Lower leg skin (tissue), 4 donors: ENCODE data around the gene SFXN4. TPM values are rescaled to one million over a fixed set of nuclear protein-coding genes. Genes with fewer than 3 reads are reported as not detected.
"Not testable (repeated sequence)": the region's sequence is repeated elsewhere in the genome, so short reads cannot be mapped to it uniquely, and the experiment has no call there.

Experiments used
- DNase-seq, 2 donors: peaks; one replicate each; pipeline ENCODE4 v3.0.0-alpha.2; 2019; ENCODE audit warnings: low spot score in 2 of 2
- H3K4me3 ChIP-seq: fragments of 200-600 bp; sonication (generic); 2 replicates; pipeline ENCODE4 v1.5.1; 2017; ENCODE audit warnings: mild to moderate bottlenecking, low read depth; ENCODE audit not compliant: poor library complexity, severe bottlenecking
- POLR2A ChIP-seq, 2 donors: fragments of 450-650 bp; IDR thresholded peaks; one replicate each; pipeline ENCODE4 v1.6.1; 2016 to 2017; ENCODE audit warnings: antibody characterized with exemption in 2 of 2, mild to moderate bottlenecking in 1 of 2, moderate library complexity in 1 of 2
- WGBS, 2 donors: methylation state at CpG; one replicate each; pipeline ENCODE4 v1.1.5; 2018; 5-methylcytosine and 5-hydroxymethylcytosine counted together
- intact Hi-C: fragments of 100-400 bp; cut with DNase I; formaldehyde crosslinking; loops from one replicate; pipeline ENCODE4 v1.15.0; 2023; ENCODE audit warnings: low total_unique reads
- total RNA-seq, 4 donors: library from RNA; depleted of rRNA; stranded (reverse); fragments of >200 nt; gene quantifications; one replicate each; pipeline ENCODE4 v1.1.0, GENCODE V29; 2016
- TF ChIP-seq, protein P1 (sequence below), 3 donors: fragments of 450-650 bp; IDR thresholded peaks; one replicate each; pipeline ENCODE4 v1.5.1; 2016; ENCODE audit warnings: antibody characterized with exemption in 3 of 3, mild to moderate bottlenecking in 3 of 3, moderate library complexity in 2 of 3

Gene SFXN4
- total RNA-seq, 4 donors from 2014 or later: 9.1 to 22.7 (median 16.0) TPM

GRCh38 chr10:119149157-119149556 is 16.4 kb downstream of the SFXN4 start:
- WGBS, 2 donors: 96 to 97% methylated on average over 8 of the region's 8 CpGs
- intact Hi-C loops: no loop called here
- TF ChIP-seq, protein P1, sequence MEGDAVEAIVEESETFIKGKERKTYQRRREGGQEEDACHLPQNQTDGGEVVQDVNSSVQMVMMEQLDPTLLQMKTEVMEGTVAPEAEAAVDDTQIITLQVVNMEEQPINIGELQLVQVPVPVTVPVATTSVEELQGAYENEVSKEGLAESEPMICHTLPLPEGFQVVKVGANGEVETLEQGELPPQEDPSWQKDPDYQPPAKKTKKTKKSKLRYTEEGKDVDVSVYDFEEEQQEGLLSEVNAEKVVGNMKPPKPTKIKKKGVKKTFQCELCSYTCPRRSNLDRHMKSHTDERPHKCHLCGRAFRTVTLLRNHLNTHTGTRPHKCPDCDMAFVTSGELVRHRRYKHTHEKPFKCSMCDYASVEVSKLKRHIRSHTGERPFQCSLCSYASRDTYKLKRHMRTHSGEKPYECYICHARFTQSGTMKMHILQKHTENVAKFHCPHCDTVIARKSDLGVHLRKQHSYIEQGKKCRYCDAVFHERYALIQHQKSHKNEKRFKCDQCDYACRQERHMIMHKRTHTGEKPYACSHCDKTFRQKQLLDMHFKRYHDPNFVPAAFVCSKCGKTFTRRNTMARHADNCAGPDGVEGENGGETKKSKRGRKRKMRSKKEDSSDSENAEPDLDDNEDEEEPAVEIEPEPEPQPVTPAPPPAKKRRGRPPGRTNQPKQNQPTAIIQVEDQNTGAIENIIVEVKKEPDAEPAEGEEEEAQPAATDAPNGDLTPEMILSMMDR (IDR thresholded peaks at IDR 0.05): no peak
- no peak for TF ChIP-seq POLR2A (IDR thresholded peaks at IDR 0.05)
- DNase-seq: peak in 1 of 2 donors; percentile 34
- no peak overlapping the region for H3K4me3 ChIP-seq

DNA sequence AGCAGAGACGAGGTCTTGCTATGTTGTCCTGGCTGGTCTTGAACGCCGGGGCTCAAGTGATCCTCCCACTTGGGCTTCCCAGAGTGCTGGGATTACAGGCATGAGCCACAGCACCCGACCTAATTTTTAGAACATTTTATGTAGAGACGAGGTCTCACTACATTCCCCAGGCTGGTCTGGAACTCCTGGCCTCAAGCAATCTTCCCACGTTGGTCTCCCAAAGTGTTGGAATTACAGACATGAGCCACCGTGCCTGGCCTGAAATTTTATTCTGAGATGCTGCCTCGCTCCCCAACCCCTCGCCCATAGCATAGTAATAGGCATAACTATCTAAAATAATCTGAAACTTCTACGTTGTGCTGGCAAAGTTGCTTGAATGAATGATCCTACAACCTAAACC is 21.9 kb downstream of the SFXN4 start:
- TF ChIP-seq, protein P1 (IDR thresholded peaks at IDR 0.05): no peak
- no peak for TF ChIP-seq POLR2A (IDR thresholded peaks at IDR 0.05)
- intact Hi-C loops: no loop called here

DNA sequence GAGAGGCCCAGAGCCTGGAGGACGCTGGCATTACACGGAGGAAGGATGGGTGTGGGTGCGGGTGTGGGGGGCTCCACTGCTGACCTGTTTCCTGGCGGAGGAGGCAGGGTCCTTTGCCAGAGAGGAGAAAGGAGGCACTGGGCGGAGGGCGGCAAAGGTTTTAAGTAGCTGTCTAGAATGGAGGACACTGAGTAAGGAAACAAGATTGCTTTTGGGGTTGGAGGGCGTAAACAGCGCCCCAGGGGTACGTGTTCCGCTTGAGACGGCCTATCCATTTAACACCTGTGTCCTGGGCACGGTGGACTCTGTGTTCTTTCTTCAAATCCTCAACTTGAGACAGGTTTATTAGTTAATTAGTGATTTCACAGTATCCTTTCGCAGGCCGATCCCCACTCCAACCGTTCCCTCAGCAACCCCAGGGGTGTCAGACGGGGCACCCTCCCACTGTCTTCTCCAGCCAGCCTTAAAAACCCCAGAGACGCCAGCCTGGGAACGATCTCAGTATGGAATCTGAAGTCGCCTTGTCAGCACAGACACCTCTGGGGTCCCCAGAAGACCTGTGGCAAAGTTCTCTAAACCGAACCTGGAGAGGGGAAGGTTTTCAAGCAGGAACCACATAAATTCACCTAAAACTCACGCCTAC is 24.8 kb downstream of the SFXN4 start:
- 88 to 92% methylated on average over 21 of the region's 21 CpGs for WGBS, 2 donors
- intact Hi-C loops: no loop called here
- H3K4me3 ChIP-seq: no peak overlapping the region
- DNase-seq: no peak
- no peak for TF ChIP-seq POLR2A (IDR thresholded peaks at IDR 0.05)
- TF ChIP-seq, protein P1 (IDR thresholded peaks at IDR 0.05): no peak

More for the DNA sequence above, 21.9 kb downstream of the SFXN4 start:
- 92 to 96% methylated on average over 9 to 10 of the region's 10 CpGs for WGBS, 2 donors
- H3K4me3 ChIP-seq: no peak overlapping the region
- peak in 1 of 2 donors; percentile 23 for DNase-seq

DNA sequence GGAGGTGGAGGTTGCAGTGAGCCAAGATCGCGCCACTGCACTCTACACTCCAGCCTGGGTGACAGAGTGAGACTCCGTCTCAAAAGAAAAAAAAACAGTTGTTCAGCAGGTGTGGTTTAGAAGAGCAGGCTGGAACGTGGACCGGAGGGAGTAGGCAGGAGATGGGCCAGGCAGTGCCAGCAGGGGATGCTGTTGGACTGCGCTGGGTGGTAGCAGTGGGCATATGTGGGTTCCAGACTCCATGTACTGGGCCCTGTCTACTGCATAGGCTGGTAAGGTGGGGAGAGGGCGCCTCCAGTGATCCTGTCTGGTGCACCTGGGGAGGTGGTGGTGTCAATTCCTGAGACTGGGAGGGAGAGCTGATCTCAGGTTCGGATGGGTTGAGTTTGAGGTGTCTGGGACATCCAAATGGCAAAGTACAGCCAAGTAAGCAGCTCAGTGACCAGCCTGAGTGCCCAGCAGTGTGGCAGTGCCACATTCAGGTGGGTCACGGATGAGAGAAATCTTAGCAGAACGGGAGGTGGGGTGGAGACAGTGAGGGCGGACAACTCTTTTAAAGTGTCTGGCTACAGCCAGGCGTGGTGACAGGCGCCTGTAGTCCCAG is 25.9 kb downstream of the SFXN4 start:
- no peak for TF ChIP-seq POLR2A (IDR thresholded peaks at IDR 0.05)
- TF ChIP-seq, protein P1 (IDR thresholded peaks at IDR 0.05): no peak
- no peak for DNase-seq
- WGBS, 2 donors: 79 to 81% methylated on average over 13 of the region's 13 CpGs
- H3K4me3 ChIP-seq: no peak overlapping the region
- intact Hi-C loops: no loop called here

- no peak overlapping the region for H3K4me3 ChIP-seq
- WGBS, 2 donors: 93 to 94% methylated on average over 16 of the region's 16 CpGs
- DNase-seq: no peak
- intact Hi-C loops: no loop called here
- TF ChIP-seq, protein P1 (IDR thresholded peaks at IDR 0.05): no peak
- TF ChIP-seq POLR2A (IDR thresholded peaks at IDR 0.05): no peak
Observed at GRCh38 chr10:119138346-119139306, 26.9 kb downstream of the SFXN4 start.

DNA sequence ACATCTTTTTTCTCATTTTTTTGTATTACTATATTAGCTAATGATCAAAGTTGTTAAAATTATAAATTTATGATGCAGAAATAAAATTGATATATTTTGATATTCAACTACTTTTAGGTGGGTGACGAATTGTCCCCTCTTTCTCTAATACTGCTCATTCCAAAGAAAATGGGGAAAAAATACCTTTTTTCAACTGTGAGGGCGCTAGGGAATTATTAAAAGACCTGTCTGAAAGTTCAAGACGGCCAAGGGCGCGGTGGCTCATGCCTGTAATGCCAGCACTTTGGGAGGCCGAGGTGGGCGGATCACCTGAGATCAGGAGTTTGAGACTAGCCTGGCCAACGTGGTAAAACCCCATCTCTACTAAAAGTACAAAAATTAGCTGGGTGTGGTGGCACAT is 27.6 kb downstream of the SFXN4 start:
- 76 to 80% methylated on average over 8 of the region's 8 CpGs for WGBS, 2 donors
- H3K4me3 ChIP-seq, intact Hi-C loops, DNase-seq: not testable (repeated sequence)
